ENCODE data around the gene ARHGAP15. TPM values are rescaled to one million over a fixed set of nuclear protein-coding genes. Genes with fewer than 3 reads are reported as not detected.

ARHGAP15 gene
- total and polyA plus RNA-seq, 5 experiments from 2014 or later = 130 to 299 (median 217) TPM

DNA sequence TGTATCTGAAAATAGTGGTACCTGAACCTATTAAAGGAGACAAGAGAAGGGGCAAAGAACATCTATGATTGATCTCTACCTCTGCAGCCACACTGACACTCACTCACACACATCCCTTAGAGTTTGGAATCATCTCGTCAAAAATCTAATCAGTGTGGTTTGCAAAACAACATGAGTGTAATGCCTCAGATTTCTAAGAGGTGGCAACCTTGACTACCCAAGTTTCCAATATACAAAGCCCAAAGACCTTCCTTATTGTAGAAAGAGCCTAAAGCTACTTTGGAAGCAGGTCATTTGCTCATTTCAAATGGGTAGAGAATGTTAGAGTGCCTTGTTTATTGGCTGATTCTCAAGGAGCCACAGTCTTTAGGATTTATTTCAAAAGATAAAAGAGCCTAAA, 444.9 kb downstream of the ARHGAP15 start:
- H3K27ac Mint-ChIP-seq = no peak overlapping the region
- no peak for ATAC-seq
- no peaks in the 10 kb centered on the region for H3K27me3 Mint-ChIP-seq
- H3K9me3 Mint-ChIP-seq = no peaks in the 10 kb centered on the region
- no peak for DNase-seq
- H3K4me1 Mint-ChIP-seq = peaks cover 4 to 31% (median 16%) of the 10 kb centered on the region in 4 donors
- H3K36me3 Mint-ChIP-seq = peaks cover 8 to 63% (median 27%) of the 10 kb centered on the region in 3 donors
- no peak overlapping the region for H3K4me3 Mint-ChIP-seq
- POLR2A ChIA-PET = no interaction called here

DNA sequence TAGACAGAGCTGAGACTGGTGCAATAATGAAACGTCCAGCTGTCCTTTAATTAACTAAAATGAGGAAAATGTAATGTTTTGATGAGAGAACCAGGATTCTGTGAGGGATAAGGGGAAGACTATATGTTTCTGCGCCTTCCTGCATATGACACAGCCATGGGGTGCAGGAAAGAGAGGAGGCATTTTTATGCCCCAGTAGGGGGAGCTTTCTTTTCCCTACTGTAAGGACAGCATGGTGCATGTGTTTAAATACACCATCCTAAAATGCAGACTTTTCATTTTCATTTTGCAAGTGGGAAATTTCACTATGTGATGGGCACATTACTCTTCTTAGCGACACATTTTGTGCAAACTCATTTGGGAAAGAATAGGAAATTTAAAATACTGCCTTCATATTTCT, 446.1 kb downstream of the ARHGAP15 start:
- Mint-ChIP-seq H3K27me3 (no peaks in the 10 kb centered on the region), H3K4me1 (peaks cover 3 to 22% (median 14%) of the 10 kb centered on the region in 4 donors), H3K27ac (peak overlapping the region in 2 of 10 donors; percentile 17 to 33), H3K36me3 (peaks cover 5 to 58% (median 29%) of the 10 kb centered on the region in 3 donors), H3K9me3 (no peaks in the 10 kb centered on the region), H3K4me3 (no peak overlapping the region)
- DNase-seq (no peak), ATAC-seq (no peak)
- POLR2A ChIA-PET = no interaction called here

DNA sequence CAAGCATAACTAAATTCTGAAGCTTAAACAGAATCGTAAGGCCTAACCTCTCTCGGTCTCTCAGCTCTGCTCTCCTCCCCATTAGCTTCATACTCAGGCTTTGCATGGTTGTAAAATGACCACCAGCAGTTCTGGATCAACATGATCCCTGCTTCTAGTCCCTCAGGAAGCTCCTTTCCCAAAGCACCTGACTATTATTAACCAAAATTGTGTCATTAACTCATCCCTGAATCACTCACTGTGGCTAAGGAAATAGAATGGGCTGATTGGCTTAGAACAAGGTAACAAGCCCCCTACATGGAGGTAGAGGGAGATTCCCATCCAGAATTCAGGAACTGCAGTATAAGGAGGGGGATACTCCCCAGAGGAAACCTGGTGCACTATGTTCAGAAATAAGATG, 448.3 kb downstream of the ARHGAP15 start:
- H3K27me3 Mint-ChIP-seq = no peaks in the 10 kb centered on the region
- H3K4me3 Mint-ChIP-seq = no peak overlapping the region
- POLR2A ChIA-PET = no interaction called here
- H3K4me1 Mint-ChIP-seq = peaks cover 5 to 24% (median 9%) of the 10 kb centered on the region in 4 donors
- DNase-seq (no peak), ATAC-seq (no peak)
- no peak overlapping the region for H3K27ac Mint-ChIP-seq
- no peaks in the 10 kb centered on the region for H3K9me3 Mint-ChIP-seq
- peaks cover 15 to 52% (median 38%) of the 10 kb centered on the region in 3 donors for H3K36me3 Mint-ChIP-seq

DNA sequence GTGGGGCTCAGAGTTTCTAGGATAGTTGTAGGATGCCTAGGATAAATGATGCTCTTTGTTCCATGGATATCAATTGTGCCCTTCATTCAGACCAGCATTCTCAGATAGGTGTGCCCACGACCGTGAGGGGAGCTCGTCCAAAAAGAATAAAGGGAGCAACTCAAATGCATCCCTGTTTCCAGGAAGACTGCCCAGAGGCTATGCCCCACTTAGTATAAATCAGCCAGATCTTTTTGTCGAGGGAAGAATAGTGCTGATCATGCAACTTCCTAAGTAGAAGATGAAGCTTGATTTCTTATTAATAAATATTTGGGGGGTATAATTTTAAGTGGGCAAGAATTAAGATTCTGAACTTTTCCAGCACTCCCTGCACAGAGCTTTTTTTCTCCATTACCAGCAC, 450.2 kb downstream of the ARHGAP15 start:
- H3K4me3 Mint-ChIP-seq = no peak overlapping the region
- ATAC-seq (no peak), DNase-seq (no peak)
- peaks cover 0 to 9% (median 2%) of the 10 kb centered on the region in 9 donors for H3K9me3 Mint-ChIP-seq
- peaks cover 24 to 69% (median 52%) of the 10 kb centered on the region in 3 donors for H3K36me3 Mint-ChIP-seq
- H3K27me3 Mint-ChIP-seq = no peaks in the 10 kb centered on the region
- POLR2A ChIA-PET = no interaction called here
- H3K4me1 Mint-ChIP-seq = peaks cover 5 to 21% (median 12%) of the 10 kb centered on the region in 4 donors
- H3K27ac Mint-ChIP-seq = peak overlapping the region in 1 of 10 donors; percentile 8

GRCh38 chr2:143581134-143581533, 451.9 kb downstream of the ARHGAP15 start:
- peaks cover 5 to 18% (median 8%) of the 10 kb centered on the region in 4 donors for H3K4me1 Mint-ChIP-seq
- H3K9me3 Mint-ChIP-seq = peaks cover 0 to 9% (median 4%) of the 10 kb centered on the region in 9 donors
- no peak overlapping the region for H3K4me3 Mint-ChIP-seq
- peaks cover 29 to 67% (median 56%) of the 10 kb centered on the region in 3 donors for H3K36me3 Mint-ChIP-seq
- DNase-seq (no peak), ATAC-seq (no peak)
- no peaks in the 10 kb centered on the region for H3K27me3 Mint-ChIP-seq
- H3K27ac Mint-ChIP-seq = peak overlapping the region in 2 of 10 donors; percentile 2 to 10
- POLR2A ChIA-PET = no interaction called here

- Mint-ChIP-seq H3K27ac (peak overlapping the region in 4 of 10 donors; percentile 10 to 81 (median 48)), H3K36me3 (peaks cover 40 to 66% (median 64%) of the 10 kb centered on the region in 3 donors), H3K4me1 (peaks cover 11 to 24% (median 13%) of the 10 kb centered on the region in 4 donors), H3K4me3 (no peak overlapping the region), H3K9me3 (peaks cover 0 to 14% (median 6%) of the 10 kb centered on the region in 9 donors), H3K27me3 (no peaks in the 10 kb centered on the region)
- no peak for ATAC-seq
- DNase-seq = no peak
- POLR2A ChIA-PET = no interaction called here
Measured at GRCh38 chr2:143582046-143582747, 453.0 kb downstream of the ARHGAP15 start.

DNA sequence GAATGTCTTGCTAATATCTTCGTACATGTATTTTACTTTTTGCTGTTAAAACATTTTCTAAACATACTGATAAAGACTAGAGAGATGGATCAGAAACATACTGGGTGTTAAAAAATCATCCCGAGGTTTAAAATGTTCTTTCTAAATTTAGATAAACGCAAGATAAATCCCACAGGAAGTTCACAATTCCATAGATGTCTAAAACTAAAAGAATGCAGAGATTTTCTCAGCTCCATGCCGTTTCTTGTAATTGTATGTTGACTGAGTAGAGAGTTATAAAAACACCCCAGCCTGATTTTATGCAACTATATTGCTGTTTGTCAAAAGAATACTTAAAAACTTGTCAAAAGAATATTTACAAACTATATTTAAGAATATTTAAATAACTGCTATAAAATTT, 455.7 kb downstream of the ARHGAP15 start:
- POLR2A ChIA-PET = no interaction called here
- ATAC-seq = no peak
- Mint-ChIP-seq H3K27me3 (no peaks in the 10 kb centered on the region), H3K4me3 (no peak overlapping the region), H3K4me1 (peaks cover 22 to 35% (median 28%) of the 10 kb centered on the region in 4 donors), H3K9me3 (peaks cover 0 to 16% (median 6%) of the 10 kb centered on the region in 9 donors), H3K36me3 (peaks cover 50 to 78% (median 75%) of the 10 kb centered on the region in 3 donors), H3K27ac (no peak overlapping the region)
- DNase-seq = no peak

GRCh38 chr2:143586119-143586518, 456.9 kb downstream of the ARHGAP15 start:
- Mint-ChIP-seq H3K9me3 (peaks cover 0 to 16% (median 6%) of the 10 kb centered on the region in 9 donors), H3K4me3 (no peak overlapping the region), H3K27me3 (no peaks in the 10 kb centered on the region), H3K27ac (no peak overlapping the region), H3K36me3 (peaks cover 50 to 78% (median 75%) of the 10 kb centered on the region in 3 donors), H3K4me1 (peaks cover 22 to 29% (median 27%) of the 10 kb centered on the region in 4 donors)
- POLR2A ChIA-PET = no interaction called here
- no peak for DNase-seq
- ATAC-seq = no peak

DNA sequence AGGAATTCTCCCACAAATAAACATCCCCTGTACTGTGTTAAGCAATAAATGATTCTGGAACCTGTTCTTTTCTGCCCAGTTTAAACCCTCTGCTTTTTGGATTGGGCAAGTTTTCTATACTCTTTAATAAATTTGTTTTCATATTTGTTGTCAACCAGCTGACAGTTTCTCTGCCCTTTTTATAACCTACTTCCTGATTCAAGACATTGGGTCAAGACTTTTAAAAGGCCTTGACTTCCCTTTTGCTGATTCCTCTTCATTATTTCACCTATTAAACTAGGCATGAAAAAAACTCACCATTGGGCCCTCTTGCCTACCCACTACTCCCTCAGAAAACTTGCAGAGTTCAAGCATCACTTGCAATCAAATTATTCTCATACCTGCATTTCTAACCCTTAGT, 459.5 kb downstream of the ARHGAP15 start:
- no peak overlapping the region for H3K4me3 Mint-ChIP-seq
- peaks cover 35 to 72% (median 59%) of the 10 kb centered on the region in 3 donors for H3K36me3 Mint-ChIP-seq
- H3K27me3 Mint-ChIP-seq = no peaks in the 10 kb centered on the region
- peaks cover 0 to 9% (median 3%) of the 10 kb centered on the region in 9 donors for H3K9me3 Mint-ChIP-seq
- peaks cover 16 to 23% (median 21%) of the 10 kb centered on the region in 4 donors for H3K4me1 Mint-ChIP-seq
- DNase-seq = no peak
- POLR2A ChIA-PET = no interaction called here
- no peak for ATAC-seq
- H3K27ac Mint-ChIP-seq = peak overlapping the region in 6 of 10 donors; percentile 1 to 41 (median 8)

DNA sequence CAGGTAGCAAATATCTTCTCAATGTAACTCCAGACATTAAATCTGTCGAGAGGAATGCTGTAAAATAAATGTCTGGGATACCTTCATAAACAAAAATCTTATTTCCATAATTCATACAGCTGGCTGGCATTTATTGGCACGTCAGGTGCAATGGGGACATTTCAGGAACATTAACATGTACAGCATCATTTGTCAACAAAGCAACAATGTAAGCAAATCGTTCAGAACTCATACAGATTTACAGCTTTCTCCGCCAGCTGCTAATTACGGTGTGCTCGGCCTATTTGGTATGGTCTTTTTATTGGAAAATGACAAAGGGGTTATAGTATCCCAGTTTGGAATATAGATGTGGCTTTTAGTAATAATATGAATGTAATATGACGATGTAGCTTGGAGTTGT, 464.9 kb downstream of the ARHGAP15 start:
- no peaks in the 10 kb centered on the region for H3K9me3 Mint-ChIP-seq
- DNase-seq = no peak
- no peaks in the 10 kb centered on the region for H3K27me3 Mint-ChIP-seq
- POLR2A ChIA-PET = no interaction called here
- peaks cover 1 to 15% (median 3%) of the 10 kb centered on the region in 4 donors for H3K4me1 Mint-ChIP-seq
- no peak overlapping the region for H3K4me3 Mint-ChIP-seq
- no peak overlapping the region for H3K27ac Mint-ChIP-seq
- ATAC-seq = no peak
- peaks cover 3 to 70% (median 34%) of the 10 kb centered on the region in 3 donors for H3K36me3 Mint-ChIP-seq

- no peaks in the 10 kb centered on the region for H3K9me3 Mint-ChIP-seq
- DNase-seq = no peak
- H3K4me1 Mint-ChIP-seq = peaks cover 0 to 18% (median 2%) of the 10 kb centered on the region in 4 donors
- H3K36me3 Mint-ChIP-seq = peaks cover 6 to 72% (median 35%) of the 10 kb centered on the region in 3 donors
- POLR2A ChIA-PET = no interaction called here
- H3K4me3 Mint-ChIP-seq = no peak overlapping the region
- H3K27ac Mint-ChIP-seq = no peak overlapping the region
- no peaks in the 10 kb centered on the region for H3K27me3 Mint-ChIP-seq
- no peak for ATAC-seq
Measured at GRCh38 chr2:143594745-143595144, 465.5 kb downstream of the ARHGAP15 start.

- POLR2A ChIA-PET = interaction anchor here (0.6 kb wide), 1 partner anchor 11 kb away, joined by 3 read pairs; no protein-coding TSS in a partner anchor
- Mint-ChIP-seq H3K27me3 (no peaks in the 10 kb centered on the region), H3K4me3 (no peak overlapping the region), H3K36me3 (peaks cover 9 to 63% (median 36%) of the 10 kb centered on the region in 3 donors), H3K4me1 (peaks cover 7 to 36% (median 13%) of the 10 kb centered on the region in 4 donors), H3K27ac (no peak overlapping the region), H3K9me3 (no peaks in the 10 kb centered on the region)
- ATAC-seq = no peak
- no peak for DNase-seq
Measured at GRCh38 chr2:143600116-143600515, 470.9 kb downstream of the ARHGAP15 start.

GRCh38 chr2:143601828-143602227, 472.6 kb downstream of the ARHGAP15 start:
- no peaks in the 10 kb centered on the region for H3K9me3 Mint-ChIP-seq
- peaks cover 9 to 64% (median 29%) of the 10 kb centered on the region in 3 donors for H3K36me3 Mint-ChIP-seq
- no peak for DNase-seq
- peak overlapping the region in 3 of 10 donors; percentile 13 to 38 (median 29) for H3K27ac Mint-ChIP-seq
- peaks cover 11 to 42% (median 20%) of the 10 kb centered on the region in 4 donors for H3K4me1 Mint-ChIP-seq
- no peak overlapping the region for H3K4me3 Mint-ChIP-seq
- ATAC-seq = no peak
- H3K27me3 Mint-ChIP-seq = no peaks in the 10 kb centered on the region
- POLR2A ChIA-PET = no interaction called here

All from naive thymus-derived CD8-positive, alpha-beta T cell (primary cell).